ENCODE results near the gene HDAC4.

HDAC4 gene

GRCh38 chr2:239194731-239195317 lies 206.0 kb downstream of the HDAC4 start:
- peak; percentile 43 for DNase-seq

DNA sequence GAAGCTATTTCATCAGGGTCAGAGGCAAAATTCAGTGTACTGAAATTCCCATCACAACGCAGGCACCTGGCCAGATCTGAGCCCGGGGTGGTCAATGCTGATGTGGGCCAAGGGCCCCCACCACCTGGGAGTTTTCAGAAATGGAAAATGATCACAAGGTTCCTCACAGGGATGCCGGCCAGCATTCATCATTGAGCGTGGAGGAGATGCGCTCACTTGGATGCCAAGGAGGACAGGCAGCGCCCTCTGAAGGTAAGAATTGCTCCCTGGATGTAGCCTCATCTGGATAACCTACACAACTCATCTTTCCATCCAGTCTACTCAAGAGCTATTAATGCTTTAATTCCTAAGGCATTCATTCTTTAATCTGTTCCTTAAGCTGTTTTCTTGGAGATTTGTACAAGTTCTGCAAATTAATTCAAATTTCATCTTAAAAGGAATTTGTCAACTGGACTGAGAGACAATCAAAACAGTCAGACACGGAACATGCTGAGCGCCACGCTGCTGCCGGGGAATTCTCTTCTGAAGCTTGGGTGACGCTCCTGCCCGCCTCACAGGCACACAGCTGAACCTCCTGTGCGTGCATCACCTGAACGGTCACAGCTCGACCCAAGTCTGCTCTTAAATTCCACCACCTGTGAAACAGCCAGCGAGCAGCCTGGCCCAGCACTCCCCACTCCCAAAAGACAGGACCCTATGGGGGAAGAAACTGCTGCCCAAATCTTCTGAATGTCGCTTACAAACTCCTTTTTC lies 206.7 kb downstream of the HDAC4 start:
- DNase-seq: peak; percentile 55

GRCh38 chr2:239193401-239193811 lies 207.4 kb downstream of the HDAC4 start:
- peak; percentile 38 for DNase-seq

DNA sequence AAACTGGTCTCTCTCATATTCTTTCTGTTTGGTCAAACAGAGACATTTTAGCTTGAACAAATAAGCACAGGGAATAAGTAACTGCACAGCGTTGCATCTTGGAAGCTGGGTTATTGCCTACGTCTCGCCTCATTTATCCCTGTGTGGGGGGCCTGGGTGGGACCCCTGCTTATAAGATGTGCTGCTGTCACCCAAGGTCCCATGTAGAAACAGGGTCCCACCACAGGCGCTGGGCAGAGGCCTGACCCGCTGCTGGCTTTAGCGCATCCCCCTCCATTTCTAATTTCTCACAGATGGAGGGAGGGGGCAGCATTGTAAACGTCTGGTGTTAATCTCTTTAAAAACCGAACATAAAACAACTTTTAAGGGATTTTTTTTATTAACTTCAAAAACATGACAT lies 207.8 kb downstream of the HDAC4 start:
- no peak for DNase-seq

DNA sequence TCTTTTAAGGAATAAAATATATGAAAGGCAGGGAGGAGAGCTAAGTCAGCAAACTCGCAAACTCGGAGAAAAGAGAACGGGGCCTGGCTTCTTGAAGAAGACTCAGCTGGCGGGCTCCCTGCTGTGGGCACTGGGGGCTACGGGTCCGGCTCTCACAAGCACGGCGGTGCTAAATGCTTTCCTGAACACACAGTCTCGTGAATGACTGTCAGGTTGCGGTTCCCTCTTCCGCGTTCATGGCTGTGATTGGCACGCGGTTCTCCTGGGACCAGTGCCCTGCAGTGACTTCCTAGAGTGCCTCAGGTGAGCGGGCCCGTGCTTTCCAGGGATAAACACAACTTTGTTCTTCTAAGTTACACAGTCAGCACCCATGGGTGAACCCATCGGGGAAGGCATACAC lies 208.4 kb downstream of the HDAC4 start:
- peak; percentile 36 for DNase-seq

DNA sequence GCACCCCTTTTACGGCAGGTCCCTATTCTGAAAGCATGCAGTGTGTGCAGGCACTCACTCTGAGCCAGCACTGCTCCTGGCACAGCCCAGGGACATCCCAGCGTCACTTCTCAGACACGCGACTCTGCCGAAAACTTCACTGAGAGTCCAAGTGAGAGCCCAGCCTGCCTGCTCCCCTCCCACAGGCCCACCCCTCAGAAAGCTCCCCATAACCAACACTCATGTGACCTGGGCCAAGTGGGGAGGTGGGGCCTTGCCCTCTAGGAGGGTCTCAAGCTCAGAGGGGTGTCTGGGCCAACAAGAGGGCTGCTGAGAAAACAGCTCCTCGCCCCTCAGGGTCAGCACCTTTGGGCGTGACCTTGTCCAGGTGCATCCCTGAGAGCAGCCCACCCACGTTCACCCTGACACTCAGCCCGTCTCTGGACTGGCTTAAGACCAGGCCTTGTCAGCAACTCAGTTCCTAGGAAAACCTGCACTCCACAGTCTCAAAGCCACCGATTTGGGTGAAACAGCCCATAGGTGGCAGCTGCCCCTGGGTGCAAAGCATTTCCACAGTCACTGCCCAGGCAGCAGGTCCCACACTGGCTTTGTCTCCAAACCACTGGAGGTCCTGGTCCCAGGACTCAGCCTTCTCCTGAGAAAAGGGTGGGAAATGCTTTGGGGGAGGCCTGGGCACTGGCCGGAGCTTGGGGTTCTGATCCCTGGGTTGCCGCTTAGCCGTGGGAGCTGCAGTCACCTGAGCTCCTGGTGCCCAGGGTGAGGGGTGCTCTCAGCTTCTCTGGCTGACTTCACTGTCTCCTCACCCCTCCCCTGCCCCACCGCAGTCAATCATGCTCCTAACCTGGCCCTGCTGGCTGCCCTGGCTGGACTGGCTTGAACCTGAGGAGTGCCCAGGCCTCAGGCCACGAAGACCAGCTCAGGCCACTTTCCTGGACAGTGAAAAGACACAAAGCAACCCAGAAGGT lies 209.6 kb downstream of the HDAC4 start:
- DNase-seq: peak; percentile 61

GRCh38 chr2:239190361-239190760 lies 210.5 kb downstream of the HDAC4 start:
- peak; percentile 35 for DNase-seq

DNA sequence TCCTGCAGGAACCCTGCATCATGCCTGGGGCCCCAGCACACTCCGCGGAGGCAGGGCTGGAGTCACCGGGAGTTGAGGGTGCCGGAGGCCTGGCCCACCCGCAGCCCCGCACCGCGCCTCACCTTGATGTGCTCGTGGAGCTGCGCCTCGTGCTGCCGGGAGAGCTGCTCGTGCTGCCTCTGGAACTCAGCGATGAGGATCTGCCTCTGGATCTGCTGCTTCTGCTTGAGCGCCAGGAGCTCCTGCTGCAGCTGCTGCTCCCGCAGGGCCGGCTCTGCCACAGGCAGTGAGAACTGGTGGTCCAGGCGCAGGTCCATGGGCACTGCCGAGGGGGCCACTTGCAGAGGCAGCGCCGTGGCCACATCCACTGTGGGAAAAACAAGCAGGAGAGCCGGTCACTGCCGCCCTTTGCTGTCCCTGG lies 211.1 kb downstream of the HDAC4 start:
- DNase-seq: no peak

GRCh38 chr2:239188536-239188935 lies 212.3 kb downstream of the HDAC4 start:
- DNase-seq: peak; percentile 25

- peak; percentile 29 for DNase-seq
Observed at GRCh38 chr2:239187464-239188253, 213.2 kb downstream of the HDAC4 start.

DNA sequence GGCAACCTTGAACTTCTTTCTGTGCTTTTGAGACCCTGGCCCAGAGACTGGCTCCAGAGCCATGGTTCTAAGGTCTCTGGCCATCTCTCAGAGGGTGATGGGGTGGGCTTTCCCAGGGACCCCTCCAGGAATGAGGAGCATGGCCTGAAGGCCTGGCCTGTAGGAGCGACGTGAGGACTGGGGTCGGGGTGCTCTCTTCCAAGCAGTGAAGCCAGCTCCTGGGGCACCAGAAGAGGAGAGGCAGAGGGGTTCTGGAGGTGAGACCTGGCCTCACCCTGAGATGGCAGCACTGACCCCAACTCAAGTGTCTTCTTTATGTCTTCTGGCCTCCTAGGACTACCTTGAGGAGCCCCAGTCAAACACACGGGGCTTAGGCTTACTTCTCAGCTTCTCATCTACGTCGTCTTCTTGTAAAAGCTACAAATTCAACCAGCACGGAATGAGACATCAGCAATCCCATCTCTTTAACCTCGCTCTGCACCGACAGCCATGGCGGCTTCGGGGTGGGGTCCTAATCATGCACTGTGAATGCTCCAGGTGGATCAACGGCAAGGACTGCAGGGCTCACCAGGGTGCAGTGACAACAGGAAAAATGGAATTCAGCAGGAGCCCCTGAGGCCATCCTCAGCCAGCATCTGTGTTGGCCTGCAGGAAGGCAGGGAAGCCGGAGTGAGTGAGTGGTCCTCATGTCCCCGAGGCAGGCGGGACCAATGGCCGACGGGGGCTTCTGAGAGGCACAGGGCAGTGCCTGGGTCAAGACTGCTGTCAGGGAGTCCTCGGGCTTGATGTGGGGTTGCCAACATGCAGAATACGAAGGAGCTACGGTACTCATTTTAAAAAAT lies 214.1 kb downstream of the HDAC4 start:
- peak; percentile 32 for DNase-seq

DNA sequence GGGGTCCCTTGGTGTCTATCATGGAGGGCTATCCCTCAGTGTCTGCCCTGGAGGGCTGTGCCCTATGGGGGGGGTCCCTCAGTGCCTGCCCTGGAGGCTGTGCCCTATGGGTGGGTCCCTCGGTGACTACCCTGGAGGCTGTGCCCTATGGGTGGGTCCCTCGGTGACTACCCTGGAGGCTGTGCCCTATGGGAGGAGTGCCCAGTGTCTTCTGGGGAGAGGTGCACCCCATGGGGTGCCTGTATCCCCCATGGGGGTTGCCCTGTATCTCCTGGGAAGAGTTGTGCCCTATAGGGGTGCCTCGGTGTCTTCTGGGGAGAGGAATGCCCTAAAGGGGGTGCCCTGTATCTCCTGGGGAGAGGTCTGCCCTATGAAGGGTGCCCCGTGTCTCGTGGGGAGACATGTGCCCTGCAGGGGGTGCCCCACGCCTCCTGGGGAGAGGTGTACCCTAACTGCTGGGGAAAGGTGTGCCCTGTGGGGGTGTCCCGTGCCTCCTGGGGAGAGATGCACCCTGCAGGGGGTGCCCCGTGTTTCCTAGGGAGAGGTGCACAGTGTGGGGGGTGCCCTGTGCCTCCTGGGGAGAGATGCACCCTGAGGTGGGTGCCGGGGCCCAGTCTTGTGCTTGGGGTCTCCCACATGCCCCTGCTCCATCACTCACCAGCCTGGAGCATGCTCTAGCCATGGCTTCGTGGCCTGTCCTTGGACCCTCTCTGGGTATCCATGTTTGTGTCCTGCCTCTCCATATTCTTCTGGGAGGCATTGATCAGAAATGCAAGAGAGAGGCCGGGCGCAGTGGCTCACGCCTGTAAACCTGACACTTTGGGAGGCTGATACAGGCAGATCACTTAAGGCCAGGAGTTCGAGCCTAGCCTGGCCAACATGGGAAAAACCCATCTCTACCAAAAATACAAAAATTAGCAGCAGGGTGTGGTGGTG lies 215.6 kb downstream of the HDAC4 start:
- peak; percentile 41 for DNase-seq

DNA sequence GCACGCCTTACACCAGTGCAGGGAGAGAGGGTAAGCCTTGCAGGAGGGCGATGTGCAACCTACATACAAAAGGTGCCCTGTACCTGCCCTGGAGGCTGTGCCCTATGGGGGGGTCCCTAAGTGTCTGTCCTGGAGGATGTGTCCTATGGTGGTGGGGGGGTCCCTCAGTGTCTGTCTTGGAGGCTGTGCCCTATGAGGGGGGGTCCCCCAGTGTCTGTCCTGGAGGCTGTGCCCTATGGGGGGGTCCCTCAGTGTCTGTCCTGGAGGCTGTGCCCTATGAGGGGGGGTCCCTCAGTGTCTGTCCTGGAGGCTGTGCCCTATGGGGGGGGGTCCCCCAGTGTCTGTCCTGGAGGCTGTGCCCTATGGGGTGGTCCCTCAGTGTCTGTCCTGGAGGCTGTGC lies 216.6 kb downstream of the HDAC4 start:
- DNase-seq: peak; percentile 20

DNA sequence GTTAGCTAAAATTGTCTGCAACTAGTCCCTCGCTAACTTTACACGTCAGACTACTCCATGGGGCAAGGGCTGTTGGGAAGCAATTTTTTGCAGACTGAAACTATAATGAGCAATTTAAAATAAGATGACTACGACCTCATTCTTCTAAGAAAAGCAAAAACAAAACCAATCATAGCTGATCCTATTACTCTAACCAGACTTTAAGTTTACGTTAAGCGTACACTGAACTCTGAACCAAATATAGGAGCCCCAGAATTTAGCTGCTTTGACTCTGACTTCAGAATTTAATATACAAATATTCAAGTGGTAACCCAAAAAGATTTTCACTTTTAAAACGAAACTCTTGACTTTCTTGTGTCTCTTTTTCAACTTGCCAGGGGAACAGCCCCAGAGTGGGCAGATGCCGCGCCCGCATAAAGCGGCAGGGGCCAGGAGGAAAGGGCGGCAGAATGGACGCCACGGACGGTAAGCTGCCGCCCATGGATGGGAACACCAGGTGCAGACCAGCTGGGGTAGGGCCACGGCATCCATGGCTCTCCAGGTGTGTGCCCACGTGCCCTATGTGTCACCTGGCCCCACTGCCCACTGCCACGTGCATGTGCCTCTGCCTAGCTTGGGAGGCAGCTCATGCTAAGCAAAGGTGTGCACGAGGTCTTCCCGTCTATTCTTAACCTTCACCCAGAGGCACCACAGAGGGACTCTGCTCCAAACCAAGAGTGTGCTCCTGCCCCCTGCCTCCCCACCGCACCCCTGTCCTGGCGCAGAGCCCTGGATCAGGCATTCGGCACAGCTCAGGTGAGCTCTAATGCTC lies 217.6 kb downstream of the HDAC4 start:
- DNase-seq: peak; percentile 40

DNA sequence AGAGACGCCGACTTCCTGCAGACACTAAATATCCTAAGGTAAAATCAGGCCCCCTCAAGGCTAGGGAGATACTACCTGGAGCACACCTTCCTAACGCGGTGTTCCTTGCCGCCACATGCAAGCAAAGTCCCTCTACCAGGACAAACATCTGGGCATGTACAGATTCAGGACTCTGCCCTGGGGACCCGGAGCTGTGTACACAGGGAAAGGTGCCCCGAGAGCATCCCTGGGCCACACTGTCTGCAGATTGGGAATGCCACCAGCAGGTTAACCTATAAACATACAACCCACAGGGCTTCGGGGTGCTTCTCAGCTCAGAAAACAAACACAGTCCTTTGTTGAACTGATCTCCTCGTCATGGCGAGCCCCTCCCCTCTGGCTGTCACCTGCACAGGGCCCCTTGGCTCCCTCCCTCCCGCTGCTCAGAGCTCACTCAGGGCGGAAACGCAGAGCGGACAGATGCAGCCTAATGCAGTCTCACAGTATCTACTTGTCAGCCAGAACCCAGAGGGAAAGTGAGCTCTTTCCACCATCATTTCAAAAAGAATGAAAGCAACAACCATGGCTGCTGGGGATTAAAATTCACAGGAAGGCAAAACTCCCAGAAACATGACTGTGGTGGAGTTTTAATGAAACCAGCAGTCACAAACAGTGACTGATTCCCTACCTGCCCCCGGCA lies 218.8 kb downstream of the HDAC4 start:
- peak; percentile 50 for DNase-seq

GRCh38 chr2:239181074-239181902 lies 219.5 kb downstream of the HDAC4 start:
- peak; percentile 51 for DNase-seq

- DNase-seq: peak; percentile 33
Observed at GRCh38 chr2:239180526-239181073, 220.2 kb downstream of the HDAC4 start.
